Activated CD8-positive, alpha-beta memory T cell treated with anti-CD3 and anti-CD28 coated beads, Interleukin-2, amount 50 U/mL, for 24 hours (primary cell): ENCODE data around the gene SRPK2.
"Not testable (repeated sequence)": the region's sequence is repeated elsewhere in the genome, so short reads cannot be mapped to it uniquely, and the experiment has no call there.

ENCODE experiments used
- DNase-seq: peaks from one replicate; pipeline ENCODE4 v3.0.0-alpha.2; 2020; ENCODE audit errors: extremely low read depth

The SRPK2 gene

DNA sequence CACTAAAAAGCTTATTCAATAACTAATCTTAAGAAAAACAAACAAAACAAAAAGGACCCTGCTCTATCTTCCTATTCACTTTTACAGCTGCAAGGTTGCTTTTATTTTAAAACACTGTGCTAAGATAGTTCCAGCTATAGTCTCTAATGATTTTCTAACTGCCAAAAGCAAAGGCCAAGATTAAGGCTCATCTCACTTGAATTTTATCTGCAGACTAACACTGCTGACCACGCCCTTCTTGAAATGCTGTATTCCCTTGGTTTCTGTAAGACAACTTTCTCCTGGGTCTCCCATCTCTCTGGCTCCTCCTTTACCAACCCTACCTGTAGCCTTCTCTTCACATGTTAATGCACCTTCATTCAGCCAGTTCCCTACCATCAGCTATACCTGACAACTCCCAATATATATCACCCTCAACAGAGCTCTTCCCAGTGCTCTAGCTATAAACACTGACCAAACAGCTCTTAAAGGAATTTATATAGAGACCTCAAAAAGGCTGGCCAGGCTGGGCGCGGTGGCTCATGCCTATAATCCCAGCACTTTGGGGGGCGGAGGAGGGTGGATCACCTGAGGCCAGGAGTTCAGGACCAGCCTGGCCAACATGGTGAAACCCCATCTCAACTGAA lies 11.7 kb downstream of the SRPK2 start:
- no peak for DNase-seq

DNA sequence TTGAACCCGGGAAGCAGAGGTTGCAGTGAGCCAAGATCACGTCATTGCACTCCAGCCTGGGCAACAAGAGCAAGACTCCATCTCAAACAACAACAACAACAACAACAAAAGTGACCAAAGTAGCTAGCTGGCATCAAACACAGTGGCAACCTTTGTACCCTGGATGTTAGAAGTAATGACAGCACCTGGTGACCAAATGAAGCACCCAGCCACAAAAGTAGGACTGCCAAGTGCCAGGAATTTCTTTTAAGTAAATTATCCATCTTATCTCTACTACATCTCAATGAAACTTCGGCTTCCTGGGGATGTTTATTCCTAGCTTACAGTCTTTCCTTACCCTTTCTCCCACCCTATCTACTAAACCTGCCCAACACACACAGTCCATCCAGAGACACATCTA lies 18.8 kb downstream of the SRPK2 start:
- DNase-seq = no peak

DNA sequence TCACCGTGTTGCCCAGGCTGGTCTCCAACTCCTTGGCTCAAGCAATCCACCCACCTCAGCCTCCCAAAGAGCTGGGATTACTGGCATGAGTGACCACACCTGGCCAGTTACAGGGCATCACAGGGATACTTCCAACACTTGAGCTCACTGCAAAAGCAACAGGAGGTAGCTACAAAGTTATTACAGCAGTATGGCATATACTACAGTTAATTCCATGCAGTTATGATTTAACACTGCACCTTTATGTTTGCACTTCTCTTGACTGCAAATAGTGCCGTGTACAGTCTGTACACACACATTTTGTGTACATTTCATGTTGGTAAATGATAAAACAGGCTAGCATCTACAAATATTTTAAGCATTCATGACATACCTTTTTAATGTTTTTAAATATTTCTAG lies 21.3 kb downstream of the SRPK2 start:
- no peak for DNase-seq

DNA sequence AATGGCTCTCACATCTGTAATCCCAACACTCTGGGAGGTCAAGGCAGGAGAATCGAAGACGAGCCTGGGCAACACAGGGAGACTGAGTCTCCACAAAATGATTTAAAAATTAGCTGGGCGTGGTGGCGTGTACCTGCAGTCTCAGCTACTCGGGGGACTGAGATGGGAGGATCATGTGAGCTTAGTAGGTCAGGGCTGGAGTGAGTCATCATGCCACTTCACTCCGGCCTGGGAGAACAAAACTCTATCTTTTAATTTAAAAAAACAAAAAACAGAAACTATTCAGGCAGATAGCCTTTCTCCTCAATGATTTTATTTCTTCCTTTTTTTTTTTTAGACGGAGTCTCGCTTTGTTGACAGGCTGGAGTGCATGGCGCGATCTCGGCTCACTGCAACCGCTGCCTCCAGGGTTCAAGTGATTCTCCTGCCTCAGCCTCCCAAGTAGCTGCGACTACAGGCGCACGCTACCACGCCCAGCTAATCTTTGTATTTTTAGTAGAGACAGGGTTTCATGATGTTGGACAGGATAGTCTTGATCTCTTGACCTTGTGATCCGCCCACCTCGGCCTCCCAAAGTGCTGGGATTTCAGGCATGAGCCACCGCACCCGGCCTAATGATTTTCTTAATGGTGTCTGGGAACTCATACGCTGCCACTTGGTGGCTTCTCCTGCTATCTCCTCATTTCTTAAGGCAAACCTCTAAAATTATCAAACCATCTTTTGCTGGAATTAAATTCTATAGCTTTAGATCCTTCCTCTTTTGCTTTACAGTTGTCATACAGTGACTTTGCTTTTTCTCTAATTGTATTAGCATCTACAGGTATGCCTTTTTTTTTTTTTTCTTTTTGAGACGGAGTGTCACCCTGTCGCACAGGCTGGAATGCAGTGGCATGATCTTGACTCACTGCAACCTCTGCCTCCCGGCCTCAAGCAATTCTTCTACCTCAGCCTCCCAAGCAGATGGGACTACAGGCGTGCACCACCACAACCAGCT lies 22.9 kb downstream of the SRPK2 start:
- no peak for DNase-seq

DNA sequence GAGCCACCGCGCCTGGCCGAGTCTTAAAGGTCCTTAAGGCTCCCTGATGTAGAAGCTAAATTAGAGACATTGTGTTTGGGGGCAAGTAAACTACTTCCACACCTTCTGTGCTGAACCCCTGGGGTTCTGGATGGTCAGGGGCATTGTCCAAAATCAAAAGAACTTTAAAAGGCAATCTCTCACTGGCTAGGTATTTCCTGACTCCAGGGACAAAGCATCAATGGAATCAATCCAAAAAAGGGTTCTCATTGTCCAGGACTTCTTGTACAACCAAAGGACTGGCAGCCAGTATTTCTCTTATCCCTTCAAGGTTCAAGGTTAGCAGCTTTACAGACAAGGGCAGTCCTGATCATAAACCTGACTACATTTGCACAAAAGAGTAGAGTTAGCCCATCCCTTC lies 24.0 kb downstream of the SRPK2 start:
- DNase-seq = no peak

DNA sequence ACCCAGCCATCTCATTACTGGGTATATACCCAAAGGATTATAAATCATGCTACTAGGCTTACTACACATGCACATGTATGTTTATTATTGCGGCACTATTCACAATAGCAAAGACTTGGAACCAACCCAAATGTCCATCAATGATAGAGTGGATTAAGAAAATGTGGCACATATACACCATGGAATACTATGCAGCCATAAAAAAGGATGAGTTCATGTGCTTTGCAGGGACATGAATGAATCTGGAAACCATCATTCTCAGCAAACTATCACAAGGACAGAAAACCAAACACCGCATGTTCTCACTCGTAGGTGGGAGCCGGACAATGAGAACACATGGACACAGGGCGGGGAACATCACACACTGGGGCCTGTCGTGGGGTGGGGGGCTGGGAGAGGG lies 25.1 kb downstream of the SRPK2 start:
- DNase-seq = not testable (repeated sequence)

DNA sequence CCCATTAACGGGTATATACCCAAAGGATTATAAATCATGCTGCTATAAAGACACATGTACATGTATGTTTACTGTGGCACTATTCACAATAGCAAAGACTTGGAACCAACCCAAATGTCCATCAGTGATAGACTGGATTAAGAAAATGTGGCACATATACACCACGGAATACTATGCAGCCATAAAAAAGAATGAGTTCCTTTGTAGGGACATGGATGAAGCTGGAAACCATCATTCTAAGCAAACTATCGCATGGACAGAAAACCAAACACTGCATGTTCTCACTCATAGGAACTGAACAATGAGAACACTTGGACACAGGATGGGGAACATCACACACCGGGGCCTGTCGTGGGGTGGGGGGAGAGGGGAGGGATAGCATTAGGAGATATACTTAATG lies 26.0 kb downstream of the SRPK2 start:
- not testable (repeated sequence) for DNase-seq

DNA sequence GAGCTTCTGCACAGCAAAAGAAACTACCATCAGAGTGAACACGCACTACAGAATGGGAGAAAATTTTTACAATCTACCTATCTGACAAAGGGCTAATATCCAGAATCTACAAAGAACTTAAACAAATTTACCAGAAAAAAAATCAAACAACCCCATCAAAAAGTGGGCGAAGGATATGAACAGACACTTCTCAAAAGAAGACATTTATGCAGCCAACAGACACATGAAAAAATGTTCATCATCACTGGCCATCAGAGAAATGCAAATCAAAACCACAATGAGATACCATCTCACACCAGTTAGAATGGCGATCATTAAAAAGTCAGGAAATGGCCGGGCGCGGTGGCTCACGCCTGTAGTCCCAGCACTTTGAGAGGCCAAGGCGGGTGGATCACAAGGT lies 26.7 kb downstream of the SRPK2 start:
- not testable (repeated sequence) for DNase-seq

DNA sequence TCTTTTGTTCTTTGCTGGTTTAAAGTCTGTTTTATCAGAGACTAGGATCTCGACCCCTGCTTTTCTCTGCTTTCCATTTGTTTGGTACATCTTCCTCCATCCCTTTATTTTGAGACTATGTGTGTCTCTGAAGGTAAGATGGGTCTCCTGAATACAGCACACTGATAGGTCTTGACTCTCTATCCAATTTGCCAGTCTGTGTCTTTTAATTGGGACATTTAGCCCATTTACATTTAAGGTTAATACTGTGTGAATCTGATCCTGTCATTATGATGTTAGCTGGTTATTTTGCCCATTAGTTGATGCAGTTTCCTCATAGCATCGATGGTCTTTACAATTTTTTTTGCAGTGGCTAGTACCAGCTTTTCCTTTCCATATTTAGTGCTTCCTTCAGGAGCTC lies 28.6 kb downstream of the SRPK2 start:
- not testable (repeated sequence) for DNase-seq

DNA sequence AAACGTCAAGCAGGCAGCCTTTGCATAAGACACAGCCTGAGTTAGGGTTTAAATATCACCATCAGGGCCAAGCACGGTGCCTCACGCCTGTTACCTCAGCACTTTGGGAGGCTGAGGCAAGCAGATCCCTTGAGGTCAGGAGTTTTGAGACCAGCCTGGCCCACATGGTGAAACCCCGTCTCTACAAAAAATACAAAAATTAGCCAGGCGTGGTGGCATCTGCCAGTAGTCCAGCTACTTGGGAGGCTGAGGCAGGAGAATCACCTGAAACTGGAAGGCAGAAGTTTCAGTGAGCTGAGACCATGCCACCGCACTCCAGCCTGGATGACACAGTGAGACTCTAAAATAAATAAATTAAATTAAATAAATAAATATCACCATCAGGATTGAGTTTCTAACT lies 33.0 kb downstream of the SRPK2 start:
- no peak for DNase-seq

DNA sequence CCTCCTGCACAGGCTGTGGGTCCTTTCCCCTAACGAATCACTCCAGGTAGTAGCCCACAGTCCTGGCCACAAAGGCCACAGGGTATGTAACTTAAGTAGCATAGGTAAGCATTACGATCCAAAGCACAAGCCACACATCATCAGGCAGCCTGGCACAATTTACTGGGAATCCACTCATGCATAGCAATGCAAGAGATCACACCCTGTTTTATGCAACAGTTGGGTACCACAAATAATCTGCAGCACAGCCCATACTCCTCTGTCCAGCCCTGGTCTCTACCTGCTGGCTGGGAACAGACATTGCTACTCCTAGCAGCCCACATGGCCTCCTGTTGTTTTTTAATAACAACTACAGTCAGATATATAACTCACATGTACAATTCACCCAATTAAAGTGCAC lies 34.3 kb downstream of the SRPK2 start:
- no peak for DNase-seq

DNA sequence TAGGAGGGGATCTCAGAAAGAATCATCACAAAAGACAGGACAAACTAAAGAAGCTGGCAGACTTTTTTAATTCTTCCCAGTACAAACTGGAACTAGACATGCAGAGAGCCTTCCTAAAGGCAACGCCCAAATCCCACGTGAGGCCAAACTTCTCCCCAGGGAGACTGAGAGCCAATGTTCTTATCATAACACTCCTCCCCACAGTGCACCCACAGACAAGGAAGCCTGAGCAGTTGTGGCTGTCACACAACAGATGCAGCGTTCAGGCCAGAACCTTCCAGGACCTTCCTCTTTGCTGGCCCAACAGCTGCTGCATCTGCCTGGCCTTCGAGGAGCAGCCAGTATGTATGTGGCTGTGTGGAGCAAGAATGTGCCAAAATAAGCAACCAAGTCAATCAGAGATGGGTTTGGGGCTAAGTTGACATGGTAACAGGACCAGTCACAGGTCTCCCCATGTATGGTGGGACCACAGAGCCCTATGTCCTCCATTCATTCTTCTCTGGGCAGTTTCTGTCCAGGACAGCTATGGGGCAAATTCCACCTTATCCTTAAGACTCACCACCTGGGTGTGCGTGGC lies 34.9 kb downstream of the SRPK2 start:
- DNase-seq = no peak

DNA sequence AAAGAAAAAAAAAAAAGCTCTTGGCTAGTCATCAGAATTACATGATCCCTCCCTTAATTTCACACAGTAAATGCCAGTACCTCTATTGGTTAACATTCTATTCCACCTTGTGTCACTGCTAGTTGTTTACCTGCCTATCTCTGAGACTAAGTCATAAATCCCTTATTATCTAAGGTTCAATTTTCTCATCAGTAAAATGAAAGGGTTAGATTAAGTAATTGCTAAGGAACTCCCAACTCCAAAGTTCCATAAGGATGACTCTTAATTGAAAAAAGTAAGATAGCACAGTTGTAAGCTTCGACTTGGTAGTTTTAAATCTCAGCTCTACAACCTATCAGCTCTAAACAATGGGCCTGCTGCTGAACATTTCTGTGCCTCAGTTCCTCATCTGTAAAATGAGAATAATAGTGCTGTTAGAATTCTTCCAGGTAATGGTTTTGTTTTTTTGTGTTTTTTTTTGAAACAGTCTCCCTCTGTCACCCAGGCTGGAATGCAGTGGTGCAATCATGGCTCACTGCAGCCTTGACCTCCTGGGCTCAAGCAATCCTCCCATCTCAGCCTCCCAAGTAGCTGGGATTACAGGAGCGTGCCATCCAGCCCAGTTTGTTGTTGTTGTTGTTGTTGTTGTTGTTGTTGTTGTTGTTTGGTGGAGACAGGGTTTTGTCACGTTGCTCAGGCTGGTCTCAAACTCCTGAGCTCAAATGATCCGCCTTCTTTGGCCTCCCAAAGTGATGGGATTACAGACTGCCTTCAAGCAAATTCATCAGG lies 35.6 kb downstream of the SRPK2 start:
- no peak for DNase-seq

DNA sequence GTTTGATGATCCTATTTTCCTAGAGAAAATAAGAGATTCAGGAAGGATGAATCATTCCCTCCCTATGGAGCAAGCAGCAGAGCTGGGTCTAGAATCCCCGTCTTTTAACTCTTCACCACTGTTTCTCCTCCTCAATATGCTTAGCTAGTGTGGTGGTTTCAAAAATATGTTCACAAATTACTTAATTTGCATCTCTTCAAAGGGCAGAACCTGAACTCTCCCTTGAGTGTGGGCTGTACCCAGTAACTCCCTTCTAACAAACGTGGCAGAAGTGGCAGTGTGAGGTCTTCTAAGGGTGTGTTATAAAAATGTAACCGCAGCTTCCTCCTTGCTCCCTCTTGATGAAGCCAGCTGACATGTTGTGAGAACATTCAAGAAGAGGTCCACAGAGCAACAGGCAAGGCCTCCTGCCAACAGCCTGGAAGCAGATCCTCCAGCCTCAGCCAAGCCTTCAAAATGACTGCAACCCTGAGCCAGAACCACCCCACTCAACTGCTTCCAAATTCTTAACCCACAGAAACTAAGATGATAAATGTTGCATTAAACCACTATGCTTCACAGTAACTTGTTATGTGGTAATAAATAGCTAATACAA lies 36.6 kb downstream of the SRPK2 start:
- DNase-seq = no peak

DNA sequence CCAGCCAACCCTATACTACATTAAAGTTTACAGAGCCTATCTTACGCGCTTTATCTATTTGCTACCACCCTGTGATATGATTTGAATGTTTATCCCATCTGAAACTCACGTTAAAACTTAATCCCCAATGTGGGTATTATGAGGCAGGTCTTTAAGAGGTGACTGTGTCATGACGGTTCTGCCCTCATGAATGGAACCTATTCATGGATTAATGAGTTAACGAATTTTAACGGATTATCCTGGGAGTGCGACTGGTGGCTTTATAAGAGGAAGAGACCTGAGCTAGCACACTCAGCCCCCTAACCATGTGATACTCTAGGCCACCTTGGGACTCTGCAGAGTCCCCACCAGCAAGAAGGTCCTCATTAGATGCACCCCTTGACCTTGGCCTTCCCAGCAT lies 37.8 kb downstream of the SRPK2 start:
- no peak for DNase-seq

DNA sequence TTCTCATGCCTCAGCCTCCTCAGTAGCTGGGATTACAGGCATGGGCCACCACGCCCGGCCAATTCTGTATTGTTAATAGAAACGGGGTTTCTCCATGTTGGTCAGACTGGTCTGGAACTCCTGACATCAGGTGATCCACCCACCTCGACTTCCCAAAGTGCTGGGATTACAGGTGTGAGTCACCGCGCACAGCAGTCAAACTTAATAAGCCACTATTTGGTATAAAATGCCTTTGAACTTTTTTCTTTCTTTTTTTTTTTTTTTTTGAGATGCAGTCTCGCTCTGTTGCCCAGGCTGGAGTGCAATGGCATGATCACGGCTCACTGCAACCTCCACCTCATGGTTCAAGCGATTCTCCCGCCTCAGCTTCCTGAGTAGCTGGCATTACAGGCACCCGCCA lies 40.5 kb downstream of the SRPK2 start:
- DNase-seq = not testable (repeated sequence)

DNA sequence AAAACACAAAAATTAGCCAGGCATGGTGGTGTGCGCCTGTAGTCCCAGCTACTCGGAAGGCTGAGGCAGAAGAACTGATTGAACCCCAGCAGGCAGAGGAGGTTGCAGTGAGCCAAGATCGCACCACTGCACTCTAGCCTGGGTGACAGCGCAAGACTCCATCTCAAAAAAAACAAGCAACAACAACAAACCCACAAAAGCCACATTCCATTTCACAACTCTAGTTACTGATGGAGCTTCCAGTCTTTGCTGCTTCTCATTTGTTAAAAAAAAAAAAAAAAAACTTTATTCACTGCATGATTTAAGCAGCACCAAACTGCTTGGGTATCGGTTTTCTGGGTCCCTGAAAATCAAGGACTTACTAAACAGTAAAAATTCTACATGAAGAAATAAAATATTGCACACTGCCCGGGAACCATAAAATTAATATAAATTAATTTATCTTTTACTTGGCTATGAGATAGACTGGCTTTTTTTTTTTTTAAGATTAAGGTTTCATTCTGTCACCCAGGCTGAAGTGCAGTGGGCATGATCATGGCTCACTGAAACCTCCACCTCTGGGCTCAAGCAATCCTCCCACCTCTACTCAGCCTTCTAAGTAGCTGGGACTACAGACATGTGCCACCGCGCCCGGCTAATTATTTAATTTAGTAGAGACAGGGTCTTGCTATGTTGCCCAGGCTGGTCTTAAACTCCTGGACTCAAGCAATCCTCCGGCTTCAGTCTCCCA lies 42.0 kb downstream of the SRPK2 start:
- DNase-seq = no peak

DNA sequence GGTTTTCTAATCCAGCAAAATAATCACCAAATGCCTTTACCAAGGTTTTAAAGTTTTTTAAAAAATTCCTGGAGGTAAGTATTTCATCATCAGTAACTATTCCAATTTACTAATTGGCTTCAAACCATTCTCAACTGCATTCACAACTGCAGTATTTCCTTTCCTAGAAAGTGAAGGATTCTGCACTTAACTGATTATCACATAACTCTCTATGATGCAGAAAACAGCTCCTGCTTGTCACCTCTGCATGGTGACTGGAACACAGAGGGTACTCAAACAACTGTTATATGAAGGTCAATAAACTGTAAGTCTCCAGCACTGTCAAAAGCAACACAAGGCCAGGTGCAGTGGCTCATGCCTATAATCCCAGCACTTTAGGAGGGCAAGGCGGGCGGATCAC lies 42.6 kb downstream of the SRPK2 start:
- no peak for DNase-seq

DNA sequence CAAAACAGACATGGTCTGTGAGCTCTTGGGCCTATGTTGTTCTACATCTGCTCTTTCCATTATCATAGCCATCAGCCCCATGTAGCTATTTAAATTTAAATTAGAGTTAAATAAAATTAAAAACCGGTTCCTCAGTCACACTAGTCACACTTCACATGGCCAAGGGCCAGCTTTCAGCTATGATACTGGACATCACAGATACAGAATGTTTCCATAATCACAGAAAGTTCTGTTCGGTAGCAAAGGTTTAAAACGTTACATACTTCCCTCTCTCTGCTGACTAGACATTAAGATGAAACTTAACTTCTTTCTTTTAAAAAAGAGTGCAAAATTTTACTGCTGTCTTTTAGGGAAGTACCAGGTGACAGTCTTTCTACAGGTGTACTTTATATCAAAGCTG lies 43.0 kb downstream of the SRPK2 start:
- DNase-seq = no peak

DNA sequence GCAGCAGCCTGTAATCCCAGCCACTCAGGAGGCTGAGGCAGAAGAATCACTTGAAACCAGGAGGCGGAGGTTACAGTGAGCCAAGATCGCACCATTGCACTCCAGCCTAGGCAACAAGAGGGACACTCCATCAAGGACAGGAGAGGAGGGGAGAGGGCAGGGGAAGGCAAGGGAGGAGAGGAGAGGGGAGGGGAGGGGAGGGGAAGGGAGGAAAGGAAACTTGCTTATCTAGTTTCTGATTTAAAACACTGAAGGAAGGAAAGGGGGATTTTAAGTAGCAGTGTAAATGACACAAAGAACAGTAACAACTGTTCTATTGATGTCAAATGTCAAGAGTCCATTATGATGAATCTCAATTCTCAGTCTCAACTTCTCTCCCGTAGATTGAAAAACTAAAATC lies 43.7 kb downstream of the SRPK2 start:
- DNase-seq = no peak
